ENCODE results near the gene NALF2. TPM values are rescaled to one million over a fixed set of nuclear protein-coding genes. Genes with fewer than 3 reads are reported as not detected.

Gene NALF2
- polyA plus RNA-seq, 4 donors, result 0.27 to 0.53 (median 0.48) TPM; not detected in 1

- peak; percentile 0 to 20 for DNase-seq
- Histone ChIP-seq H3K27me3 (ENCODE audit: control insufficient read depth in 3 of 3, insufficient read depth in 3 of 3, low read length in 3 of 3) (peaks cover 0 to 12% (median 3%) of the 10 kb centered on the region in 3 donors), H3K36me3 (ENCODE audit: control insufficient read depth in 3 of 3, insufficient read depth in 2 of 3, low read depth in 1 of 3, low read length in 3 of 3) (no peaks in the 10 kb centered on the region), H3K9me3 (ENCODE audit: control insufficient read depth in 2 of 2, insufficient read depth in 1 of 2, low read depth in 1 of 2, low read length in 1 of 2) (no peaks in the 10 kb centered on the region), H3K4me3 (ENCODE audit: low read depth in 1 of 3, low read length in 3 of 3) (no peak overlapping the region), H3K27ac (ENCODE audit: low read depth in 1 of 3, low read length in 2 of 3) (no peak overlapping the region), H3K4me1 (ENCODE audit: control insufficient read depth in 3 of 3, insufficient read depth in 2 of 3, low read depth in 1 of 3, low read length in 2 of 3) (no peaks in the 10 kb centered on the region)
- FAIRE-seq, result no peak
- 31 to 50% (median 41%) methylated on average over 3 of the region's 3 CpGs for WGBS, 3 donors
Measured at GRCh38 chrX:69501429-69501828, 2.7 kb upstream of the NALF2 start.

GRCh38 chrX:69503228-69503781 lies 821 bp upstream of the NALF2 start:
- DNase-seq (no peak), FAIRE-seq (no peak)
- Histone ChIP-seq H3K36me3 (ENCODE audit: control insufficient read depth in 3 of 3, insufficient read depth in 2 of 3, low read depth in 1 of 3, low read length in 3 of 3) (no peaks in the 10 kb centered on the region), H3K27me3 (ENCODE audit: control insufficient read depth in 3 of 3, insufficient read depth in 3 of 3, low read length in 3 of 3) (peaks cover 0 to 19% (median 3%) of the 10 kb centered on the region in 3 donors), H3K4me1 (ENCODE audit: control insufficient read depth in 3 of 3, insufficient read depth in 2 of 3, low read depth in 1 of 3, low read length in 2 of 3) (no peaks in the 10 kb centered on the region), H3K27ac (ENCODE audit: low read depth in 1 of 3, low read length in 2 of 3) (no peak overlapping the region), H3K9me3 (ENCODE audit: control insufficient read depth in 2 of 2, insufficient read depth in 1 of 2, low read depth in 1 of 2, low read length in 1 of 2) (no peaks in the 10 kb centered on the region), H3K4me3 (ENCODE audit: low read depth in 1 of 3, low read length in 3 of 3) (no peak overlapping the region)
- WGBS, 3 donors, result 27 to 48% (median 37%) methylated on average over 11 to 16 of the region's 16 CpGs

- DNase-seq, result peak in 1 of 2 donors; percentile 13
- Histone ChIP-seq H3K9me3 (ENCODE audit: control insufficient read depth in 2 of 2, insufficient read depth in 1 of 2, low read depth in 1 of 2, low read length in 1 of 2) (no peaks in the 10 kb centered on the region), H3K4me1 (ENCODE audit: control insufficient read depth in 3 of 3, insufficient read depth in 2 of 3, low read depth in 1 of 3, low read length in 2 of 3) (no peaks in the 10 kb centered on the region), H3K36me3 (ENCODE audit: control insufficient read depth in 3 of 3, insufficient read depth in 2 of 3, low read depth in 1 of 3, low read length in 3 of 3) (no peaks in the 10 kb centered on the region), H3K27me3 (ENCODE audit: control insufficient read depth in 3 of 3, insufficient read depth in 3 of 3, low read length in 3 of 3) (peaks cover 0 to 19% (median 3%) of the 10 kb centered on the region in 3 donors), H3K4me3 (ENCODE audit: low read depth in 1 of 3, low read length in 3 of 3) (peak overlapping the region in 2 of 3 donors; percentile 23 to 44), H3K27ac (ENCODE audit: low read depth in 1 of 3, low read length in 2 of 3) (no peak overlapping the region)
- FAIRE-seq, result no peak
- WGBS, 3 donors, result 1 to 42% (median 34%) methylated on average over 6 to 146 of the region's 146 CpGs
Measured at GRCh38 chrX:69504626-69505612, 793 bp downstream of the NALF2 start.

- H3K27me3 ChIP-seq (ENCODE audit: control insufficient read depth in 3 of 3, insufficient read depth in 3 of 3, low read length in 3 of 3), result peaks cover 0 to 17% (median 3%) of the 10 kb centered on the region in 3 donors
- peak overlapping the region in 1 of 3 donors; percentile 5 for H3K4me3 ChIP-seq (ENCODE audit: low read depth in 1 of 3, low read length in 3 of 3)
- no peak for FAIRE-seq
- WGBS, 3 donors, result 15 to 45% (median 18%) methylated on average over 23 to 36 of the region's 36 CpGs
- H3K9me3 ChIP-seq (ENCODE audit: control insufficient read depth in 2 of 2, insufficient read depth in 1 of 2, low read depth in 1 of 2, low read length in 1 of 2), result no peaks in the 10 kb centered on the region
- H3K36me3 ChIP-seq (ENCODE audit: control insufficient read depth in 3 of 3, insufficient read depth in 2 of 3, low read depth in 1 of 3, low read length in 3 of 3), result no peaks in the 10 kb centered on the region
- no peak overlapping the region for H3K27ac ChIP-seq (ENCODE audit: low read depth in 1 of 3, low read length in 2 of 3)
- DNase-seq, result peak in 1 of 2 donors; percentile 11
- no peaks in the 10 kb centered on the region for H3K4me1 ChIP-seq (ENCODE audit: control insufficient read depth in 3 of 3, insufficient read depth in 2 of 3, low read depth in 1 of 3, low read length in 2 of 3)
Measured at GRCh38 chrX:69505772-69506616, 1.9 kb downstream of the NALF2 start.

GRCh38 chrX:69506617-69507499 lies 2.7 kb downstream of the NALF2 start:
- Histone ChIP-seq H3K36me3 (ENCODE audit: control insufficient read depth in 3 of 3, insufficient read depth in 2 of 3, low read depth in 1 of 3, low read length in 3 of 3) (no peaks in the 10 kb centered on the region), H3K4me1 (ENCODE audit: control insufficient read depth in 3 of 3, insufficient read depth in 2 of 3, low read depth in 1 of 3, low read length in 2 of 3) (no peaks in the 10 kb centered on the region), H3K9me3 (ENCODE audit: control insufficient read depth in 2 of 2, insufficient read depth in 1 of 2, low read depth in 1 of 2, low read length in 1 of 2) (no peaks in the 10 kb centered on the region), H3K4me3 (ENCODE audit: low read depth in 1 of 3, low read length in 3 of 3) (no peak overlapping the region), H3K27ac (ENCODE audit: low read depth in 1 of 3, low read length in 2 of 3) (no peak overlapping the region), H3K27me3 (ENCODE audit: control insufficient read depth in 3 of 3, insufficient read depth in 3 of 3, low read length in 3 of 3) (peaks cover 0 to 17% (median 3%) of the 10 kb centered on the region in 3 donors)
- no peak for DNase-seq
- FAIRE-seq, result no peak
- 62 to 69% (median 66%) methylated on average over 11 to 15 of the region's 15 CpGs for WGBS, 3 donors

- FAIRE-seq (no peak), DNase-seq (no peak)
- 73 to 77% (median 77%) methylated on average over 7 of the region's 7 CpGs for WGBS, 3 donors
- H3K27me3 ChIP-seq (ENCODE audit: control insufficient read depth in 3 of 3, insufficient read depth in 3 of 3, low read length in 3 of 3), result peaks cover 0 to 17% (median 3%) of the 10 kb centered on the region in 3 donors
- H3K4me1 ChIP-seq (ENCODE audit: control insufficient read depth in 3 of 3, insufficient read depth in 2 of 3, low read depth in 1 of 3, low read length in 2 of 3), result no peaks in the 10 kb centered on the region
- no peaks in the 10 kb centered on the region for H3K36me3 ChIP-seq (ENCODE audit: control insufficient read depth in 3 of 3, insufficient read depth in 2 of 3, low read depth in 1 of 3, low read length in 3 of 3)
- no peak overlapping the region for H3K4me3 ChIP-seq (ENCODE audit: low read depth in 1 of 3, low read length in 3 of 3)
- H3K27ac ChIP-seq (ENCODE audit: low read depth in 1 of 3, low read length in 2 of 3), result no peak overlapping the region
- no peaks in the 10 kb centered on the region for H3K9me3 ChIP-seq (ENCODE audit: control insufficient read depth in 2 of 2, insufficient read depth in 1 of 2, low read depth in 1 of 2, low read length in 1 of 2)
Measured at GRCh38 chrX:69507500-69507789, 3.3 kb downstream of the NALF2 start.

GRCh38 chrX:69508610-69509009 lies 4.5 kb downstream of the NALF2 start:
- Histone ChIP-seq H3K36me3 (ENCODE audit: control insufficient read depth in 3 of 3, insufficient read depth in 2 of 3, low read depth in 1 of 3, low read length in 3 of 3) (no peaks in the 10 kb centered on the region), H3K27ac (ENCODE audit: low read depth in 1 of 3, low read length in 2 of 3) (no peak overlapping the region), H3K27me3 (ENCODE audit: control insufficient read depth in 3 of 3, insufficient read depth in 3 of 3, low read length in 3 of 3) (peaks cover 0 to 17% (median 3%) of the 10 kb centered on the region in 3 donors), H3K4me3 (ENCODE audit: low read depth in 1 of 3, low read length in 3 of 3) (no peak overlapping the region), H3K9me3 (ENCODE audit: control insufficient read depth in 2 of 2, insufficient read depth in 1 of 2, low read depth in 1 of 2, low read length in 1 of 2) (no peaks in the 10 kb centered on the region), H3K4me1 (ENCODE audit: control insufficient read depth in 3 of 3, insufficient read depth in 2 of 3, low read depth in 1 of 3, low read length in 2 of 3) (no peaks in the 10 kb centered on the region)
- 77 to 83% (median 81%) methylated on average over 5 of the region's 5 CpGs for WGBS, 3 donors
- DNase-seq, result no peak
- no peak for FAIRE-seq

All from small intestine (tissue), 7 donors.